Measurements from ENCODE around the gene MYB.

MYB gene

GRCh38 chr6:135193221-135193620, 12.1 kb downstream of the MYB start:
- Histone ChIP-seq H2AFZ (ENCODE audit: low read length) (no peak overlapping the region), H3K27ac (ENCODE audit: low read length) (no peak overlapping the region), H3K79me2 (ENCODE audit: low read length) (peaks cover 14% of the 10 kb centered on the region; the same call in 1 of the 2 replicates), H3F3A (ENCODE audit: insufficient read depth, low read length) (0 out of 2 replicates have a peak, but pooled peaks cover 4% of the 10 kb centered on the region), H3K9ac (ENCODE audit: low read length) (no peak overlapping the region), H3K9me3 (replicated peaks; ENCODE audit: insufficient read depth, low read length) (no peaks in the 10 kb centered on the region), H3K36me3 (replicated peaks; ENCODE audit: insufficient read depth, low read length) (peaks cover 28% of the 10 kb centered on the region), H3K4me2 (ENCODE audit: low read depth, low read length) (no peak overlapping the region), H4K20me1 (ENCODE audit: insufficient read depth, low read length) (no peaks in the 10 kb centered on the region), H3K9me2 (replicated peaks; ENCODE audit: insufficient read depth, low read length) (no peaks in the 10 kb centered on the region), H3K4me1 (ENCODE audit: low read length) (no peaks in the 10 kb centered on the region), H3K4me3 (ENCODE audit: low read length) (no peak overlapping the region), H3K27me3 (replicated peaks; ENCODE audit: insufficient read depth, low read length) (no peaks in the 10 kb centered on the region)
- no peak for TF ChIP-seq EZH2 (optimal IDR thresholded peaks at IDR 0.05; ENCODE audit: low read depth, low read length)
- no peak for TF ChIP-seq EZH2phosphoT487 (IDR thresholded peaks at IDR 0.05; ENCODE audit: low read length)
- no peak for TF ChIP-seq CTCF (IDR thresholded peaks at IDR 0.05; ENCODE audit: low read length)
- no peak for DNase-seq

GRCh38 chr6:135195041-135195440, 13.9 kb downstream of the MYB start:
- H3K27me3 ChIP-seq (replicated peaks; ENCODE audit: insufficient read depth, low read length): no peaks in the 10 kb centered on the region
- no peaks in the 10 kb centered on the region for H3K4me1 ChIP-seq (ENCODE audit: low read length)
- peaks cover 23% of the 10 kb centered on the region for H3K36me3 ChIP-seq (replicated peaks; ENCODE audit: insufficient read depth, low read length)
- H4K20me1 ChIP-seq (ENCODE audit: insufficient read depth, low read length): no peaks in the 10 kb centered on the region
- no peak overlapping the region for H3K27ac ChIP-seq (ENCODE audit: low read length)
- no peak for TF ChIP-seq EZH2phosphoT487 (IDR thresholded peaks at IDR 0.05; ENCODE audit: low read length)
- no peak for TF ChIP-seq EZH2 (optimal IDR thresholded peaks at IDR 0.05; ENCODE audit: low read depth, low read length)
- TF ChIP-seq CTCF (IDR thresholded peaks at IDR 0.05; ENCODE audit: low read length): no peak
- no peak overlapping the region for H3K9ac ChIP-seq (ENCODE audit: low read length)
- H2AFZ ChIP-seq (ENCODE audit: low read length): no peak overlapping the region
- no peak overlapping the region for H3K4me2 ChIP-seq (ENCODE audit: low read depth, low read length)
- no peak for DNase-seq
- no peak overlapping the region for H3K4me3 ChIP-seq (ENCODE audit: low read length)
- H3K79me2 ChIP-seq (ENCODE audit: low read length): 0 out of 2 replicates have a peak, but pooled peaks cover 2% of the 10 kb centered on the region
- H3K9me3 ChIP-seq (replicated peaks; ENCODE audit: insufficient read depth, low read length): no peaks in the 10 kb centered on the region
- H3K9me2 ChIP-seq (replicated peaks; ENCODE audit: insufficient read depth, low read length): no peaks in the 10 kb centered on the region
- H3F3A ChIP-seq (ENCODE audit: insufficient read depth, low read length): 0 out of 2 replicates have a peak, but pooled peaks cover 4% of the 10 kb centered on the region

GRCh38 chr6:135195522-135195921, 14.4 kb downstream of the MYB start:
- H3K27me3 ChIP-seq (replicated peaks; ENCODE audit: insufficient read depth, low read length): no peaks in the 10 kb centered on the region
- H3K4me1 ChIP-seq (ENCODE audit: low read length): no peaks in the 10 kb centered on the region
- no peak overlapping the region for H2AFZ ChIP-seq (ENCODE audit: low read length)
- H3K79me2 ChIP-seq (ENCODE audit: low read length): no peaks in the 10 kb centered on the region
- H3K9ac ChIP-seq (ENCODE audit: low read length): no peak overlapping the region
- no peaks in the 10 kb centered on the region for H3K9me3 ChIP-seq (replicated peaks; ENCODE audit: insufficient read depth, low read length)
- H3K36me3 ChIP-seq (replicated peaks; ENCODE audit: insufficient read depth, low read length): peaks cover 21% of the 10 kb centered on the region
- H3K4me3 ChIP-seq (ENCODE audit: low read length): no peak overlapping the region
- 0 out of 2 replicates have a peak, but pooled peaks cover 4% of the 10 kb centered on the region for H3F3A ChIP-seq (ENCODE audit: insufficient read depth, low read length)
- no peak for DNase-seq
- TF ChIP-seq EZH2 (optimal IDR thresholded peaks at IDR 0.05; ENCODE audit: low read depth, low read length) (no peak), CTCF (IDR thresholded peaks at IDR 0.05; ENCODE audit: low read length) (no peak), EZH2phosphoT487 (IDR thresholded peaks at IDR 0.05; ENCODE audit: low read length) (no peak)
- H3K9me2 ChIP-seq (replicated peaks; ENCODE audit: insufficient read depth, low read length): no peaks in the 10 kb centered on the region
- no peak overlapping the region for H3K4me2 ChIP-seq (ENCODE audit: low read depth, low read length)
- no peak overlapping the region for H3K27ac ChIP-seq (ENCODE audit: low read length)
- no peaks in the 10 kb centered on the region for H4K20me1 ChIP-seq (ENCODE audit: insufficient read depth, low read length)
